Measurements from ENCODE around the gene SORCS3. TPM values are rescaled to one million over a fixed set of nuclear protein-coding genes. Genes with fewer than 3 reads are reported as not detected.

The SORCS3 gene
- total RNA-seq, 1 donor from 2014 or later = 0.10 TPM

- ATAC-seq = no peak
- no peak for DNase-seq
- intact Hi-C loops (cut with micrococcal nuclease) = no loop called here
Observed at GRCh38 chr10:105188737-105189462, 547.8 kb downstream of the SORCS3 start.

GRCh38 chr10:105189463-105189800 is 548.3 kb downstream of the SORCS3 start:
- DNase-seq (no peak), ATAC-seq (no peak)
- intact Hi-C loops (cut with micrococcal nuclease) = no loop called here

- ATAC-seq = no peak
- intact Hi-C loops (cut with micrococcal nuclease) = no loop called here
- DNase-seq = no peak
Observed at GRCh38 chr10:105192146-105192545, 551.1 kb downstream of the SORCS3 start.

GRCh38 chr10:105192861-105193260 is 551.8 kb downstream of the SORCS3 start:
- intact Hi-C loops (cut with micrococcal nuclease) = no loop called here
- ATAC-seq (no peak), DNase-seq (no peak)

- DNase-seq (no peak), ATAC-seq (no peak)
- intact Hi-C loops (cut with micrococcal nuclease) = no loop called here
Observed at GRCh38 chr10:105195831-105196230, 554.7 kb downstream of the SORCS3 start.

GRCh38 chr10:105197598-105198364 is 556.7 kb downstream of the SORCS3 start:
- ATAC-seq (no peak), DNase-seq (no peak)
- intact Hi-C loops (cut with micrococcal nuclease) = no loop called here

DNA sequence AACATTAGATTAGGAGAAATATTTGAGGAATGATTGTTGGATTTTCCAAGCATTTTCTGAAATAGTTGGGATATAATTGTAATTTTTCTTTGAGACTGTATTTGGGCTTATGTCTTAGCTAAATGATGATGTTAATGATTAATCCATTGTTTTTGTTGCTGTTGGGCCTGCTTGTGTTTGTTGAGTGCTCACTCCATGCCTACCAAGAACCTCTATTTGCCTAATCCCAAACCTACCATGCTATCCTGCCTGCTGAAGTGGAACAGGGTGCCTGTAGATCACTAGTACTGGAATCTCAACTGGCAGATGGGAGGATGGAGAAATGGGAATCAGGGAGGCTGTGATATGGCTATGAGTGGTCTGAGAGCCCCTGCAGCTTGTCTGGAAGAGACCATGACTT is 565.5 kb downstream of the SORCS3 start:
- no peak for ATAC-seq
- DNase-seq = no peak
- intact Hi-C loops (cut with micrococcal nuclease) = no loop called here

GRCh38 chr10:105207476-105207995 is 566.4 kb downstream of the SORCS3 start:
- ATAC-seq = no peak
- no peak for DNase-seq
- intact Hi-C loops (cut with micrococcal nuclease) = no loop called here

GRCh38 chr10:105210546-105210945 is 569.5 kb downstream of the SORCS3 start:
- no peak for DNase-seq
- no peak for ATAC-seq
- intact Hi-C loops (cut with micrococcal nuclease) = no loop called here

GRCh38 chr10:105237685-105238084 is 596.6 kb downstream of the SORCS3 start:
- ATAC-seq (no peak), DNase-seq (no peak)
- intact Hi-C loops (cut with micrococcal nuclease) = no loop called here

GRCh38 chr10:105239311-105240219 is 598.5 kb downstream of the SORCS3 start:
- intact Hi-C loops (cut with micrococcal nuclease) = no loop called here
- peak; percentile 99 for ATAC-seq
- peak; percentile 62 for DNase-seq

DNA sequence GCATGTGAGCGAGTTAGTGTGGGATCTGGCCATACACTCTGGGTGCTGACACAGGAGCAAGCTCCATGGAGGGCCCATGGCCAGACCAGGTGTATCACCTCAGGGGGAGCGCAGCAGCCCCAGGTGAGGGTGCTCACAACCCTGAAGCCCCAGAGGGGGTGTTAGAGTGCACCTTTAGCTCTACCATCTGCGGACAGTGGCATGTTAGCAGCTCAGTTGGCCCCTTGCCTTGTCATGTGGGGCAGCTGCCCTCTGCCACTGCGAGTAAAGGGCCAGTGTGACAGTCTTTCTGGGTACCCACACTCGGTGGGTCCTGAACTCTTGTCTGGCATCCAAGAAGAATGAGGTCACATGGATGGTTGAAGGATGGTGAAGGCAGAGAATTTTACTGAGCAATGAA is 600.2 kb downstream of the SORCS3 start:
- DNase-seq = no peak
- ATAC-seq = no peak
- intact Hi-C loops (cut with micrococcal nuclease) = no loop called here

- intact Hi-C loops (cut with micrococcal nuclease) = no loop called here
- ATAC-seq (no peak), DNase-seq (no peak)
Observed at GRCh38 chr10:105243381-105243780, 602.3 kb downstream of the SORCS3 start.

- intact Hi-C loops (cut with micrococcal nuclease) = no loop called here
- ATAC-seq = no peak
- DNase-seq = no peak
Observed at GRCh38 chr10:105243825-105244224, 602.7 kb downstream of the SORCS3 start.

- DNase-seq (no peak), ATAC-seq (peak; percentile 47)
- intact Hi-C loops (cut with micrococcal nuclease) = no loop called here
Observed at GRCh38 chr10:105247831-105248499, 606.9 kb downstream of the SORCS3 start.

DNA sequence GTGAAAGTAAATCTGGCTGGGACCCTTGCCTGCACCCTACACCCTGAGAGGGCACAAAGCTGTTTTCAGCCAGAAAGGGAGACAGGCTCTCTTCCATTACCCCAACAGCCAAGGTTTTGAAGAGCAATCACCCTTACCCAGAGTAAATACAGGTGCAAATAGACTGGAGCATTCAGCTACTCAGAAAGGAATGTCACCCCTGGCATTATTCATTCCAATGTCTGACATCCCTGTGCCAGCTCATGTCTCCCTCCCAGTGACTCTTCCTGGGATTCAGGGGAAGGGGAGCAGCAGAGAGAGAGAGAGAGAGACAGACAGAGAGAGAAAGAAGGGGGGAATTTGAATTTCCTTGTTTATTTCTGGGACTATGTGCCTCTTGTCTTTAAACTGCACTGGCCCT is 611.8 kb downstream of the SORCS3 start:
- ATAC-seq = no peak
- no peak for DNase-seq
- intact Hi-C loops (cut with micrococcal nuclease) = no loop called here

DNA sequence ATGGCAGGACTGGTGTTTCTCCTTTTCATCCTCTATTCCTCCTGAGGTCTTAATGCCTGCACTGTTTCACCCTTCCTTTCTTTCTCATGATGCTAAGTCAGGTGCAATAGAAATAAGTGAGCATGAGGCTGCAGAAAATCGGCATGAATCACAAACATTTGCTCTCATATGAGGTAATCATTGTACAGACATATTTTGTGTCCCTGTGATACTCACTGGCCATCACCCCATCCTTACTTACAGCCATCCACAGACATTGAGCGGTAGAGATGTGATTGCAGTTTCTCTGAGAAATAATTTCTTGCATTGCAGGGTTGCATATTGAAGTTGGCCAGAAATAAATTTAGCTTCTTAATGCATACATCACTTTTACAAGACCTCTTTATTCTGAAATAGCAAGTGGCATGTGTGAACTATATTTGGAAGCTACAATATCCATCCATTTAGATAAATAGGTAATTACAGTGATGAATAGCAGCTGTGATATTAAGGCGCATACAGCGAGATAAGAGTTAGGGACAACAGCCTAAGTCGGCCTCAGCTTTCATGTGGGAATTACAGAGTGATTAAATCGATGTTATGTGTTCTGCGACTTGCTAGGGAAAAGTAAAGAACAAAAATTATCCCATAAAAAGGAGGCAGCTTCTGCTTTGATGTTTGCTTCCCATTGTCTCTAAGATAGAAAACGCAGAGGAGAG is 612.6 kb downstream of the SORCS3 start:
- no peak for ATAC-seq
- no peak for DNase-seq
- intact Hi-C loops (cut with micrococcal nuclease) = no loop called here

DNA sequence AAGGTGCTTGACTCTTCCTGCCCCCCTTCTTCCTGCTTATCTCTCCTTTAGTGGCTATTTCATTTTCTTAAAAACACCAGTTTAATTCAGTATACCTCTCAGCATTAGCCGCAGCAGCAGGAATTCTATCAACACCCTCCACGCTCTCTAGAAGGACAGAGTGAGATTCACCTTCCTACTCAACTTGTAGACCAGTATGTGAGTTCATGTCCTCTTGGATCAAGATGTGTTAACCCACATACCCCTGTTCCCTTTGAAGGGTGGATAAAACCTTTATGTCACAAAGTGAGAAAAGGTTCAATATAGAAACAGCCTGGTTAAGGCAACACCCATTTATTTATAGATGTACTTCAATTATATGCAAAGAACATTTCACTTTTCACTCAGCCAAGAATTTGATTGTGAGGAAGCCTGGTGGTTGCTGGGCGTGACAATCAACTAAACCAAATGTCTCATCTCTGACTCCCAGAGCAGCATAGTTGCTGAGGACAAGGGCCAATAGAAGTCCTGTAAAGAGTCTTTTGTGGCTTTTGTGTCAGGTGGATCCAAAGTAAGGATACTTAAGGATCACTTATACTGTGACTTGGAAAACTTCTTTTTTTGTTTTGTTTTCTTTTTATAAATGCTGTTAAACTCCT is 617.1 kb downstream of the SORCS3 start:
- no peak for DNase-seq
- intact Hi-C loops (cut with micrococcal nuclease) = no loop called here
- peak; percentile 78 for ATAC-seq
